GM12873 (cell line): ENCODE measurements around the gene PILRA.

Experiments used
- TF ChIP-seq, protein P1 (sequence below): IDR thresholded peaks from 2 replicates; pipeline ENCODE4 v1.5.1; 2012; ENCODE audit warnings: low read depth, mild to moderate bottlenecking, moderate library complexity, low read length, control low read depth; ENCODE audit not compliant: insufficient read depth; ENCODE audit errors: missing control alignments

Gene PILRA

GRCh38 chr7:100434297-100435144 is 61.2 kb downstream of the PILRA start:
- TF ChIP-seq, protein P1, sequence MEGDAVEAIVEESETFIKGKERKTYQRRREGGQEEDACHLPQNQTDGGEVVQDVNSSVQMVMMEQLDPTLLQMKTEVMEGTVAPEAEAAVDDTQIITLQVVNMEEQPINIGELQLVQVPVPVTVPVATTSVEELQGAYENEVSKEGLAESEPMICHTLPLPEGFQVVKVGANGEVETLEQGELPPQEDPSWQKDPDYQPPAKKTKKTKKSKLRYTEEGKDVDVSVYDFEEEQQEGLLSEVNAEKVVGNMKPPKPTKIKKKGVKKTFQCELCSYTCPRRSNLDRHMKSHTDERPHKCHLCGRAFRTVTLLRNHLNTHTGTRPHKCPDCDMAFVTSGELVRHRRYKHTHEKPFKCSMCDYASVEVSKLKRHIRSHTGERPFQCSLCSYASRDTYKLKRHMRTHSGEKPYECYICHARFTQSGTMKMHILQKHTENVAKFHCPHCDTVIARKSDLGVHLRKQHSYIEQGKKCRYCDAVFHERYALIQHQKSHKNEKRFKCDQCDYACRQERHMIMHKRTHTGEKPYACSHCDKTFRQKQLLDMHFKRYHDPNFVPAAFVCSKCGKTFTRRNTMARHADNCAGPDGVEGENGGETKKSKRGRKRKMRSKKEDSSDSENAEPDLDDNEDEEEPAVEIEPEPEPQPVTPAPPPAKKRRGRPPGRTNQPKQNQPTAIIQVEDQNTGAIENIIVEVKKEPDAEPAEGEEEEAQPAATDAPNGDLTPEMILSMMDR, result no peak

GRCh38 chr7:100435401-100436304 is 62.4 kb downstream of the PILRA start:
- TF ChIP-seq, protein P1, result no peak

DNA sequence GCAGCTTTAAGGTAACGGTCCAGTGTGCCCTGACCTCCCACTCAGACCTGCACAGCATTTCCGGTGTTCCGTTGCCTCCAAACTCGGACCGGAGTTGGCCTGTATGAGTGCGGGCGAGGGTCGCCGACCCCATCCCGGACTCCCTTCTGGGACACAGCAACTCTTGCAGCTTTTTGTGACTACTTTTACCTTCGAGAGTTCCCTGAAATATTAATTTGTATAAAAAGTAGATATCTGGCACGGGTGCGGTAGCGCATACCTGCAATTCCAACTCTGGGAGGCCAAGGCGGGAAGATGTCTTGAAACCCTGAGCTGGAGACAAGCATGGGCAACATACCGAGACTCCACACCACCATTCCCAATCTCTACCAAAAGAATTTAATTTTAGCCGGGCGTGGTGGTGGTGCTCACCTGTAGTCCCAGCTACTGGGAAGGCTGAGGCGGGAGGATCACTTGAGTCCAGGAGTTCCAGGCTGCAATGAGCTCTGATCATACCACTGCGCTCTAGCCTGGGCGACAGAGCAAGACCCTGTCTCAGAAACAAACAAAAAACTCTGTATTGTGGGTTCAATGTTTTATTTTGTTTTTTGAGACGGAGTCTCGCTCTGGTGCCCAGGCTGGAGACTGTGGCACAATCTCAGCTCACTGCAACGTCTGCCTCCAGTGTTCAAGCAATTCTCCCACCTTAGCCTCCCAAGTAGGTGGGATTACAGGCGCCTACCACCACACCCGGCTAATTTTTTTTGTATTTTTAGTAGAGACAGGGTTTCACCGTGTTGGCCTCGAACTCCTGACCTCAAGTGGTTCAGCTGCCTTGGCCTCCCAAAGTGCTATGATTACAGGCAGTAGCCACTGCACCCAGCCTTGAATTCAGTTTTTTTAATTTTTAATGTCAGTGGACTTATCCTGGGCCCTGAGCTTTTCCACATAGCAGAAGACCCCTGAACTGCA is 64.1 kb downstream of the PILRA start:
- TF ChIP-seq, protein P1, result no peak

GRCh38 chr7:100438172-100438571 is 64.9 kb downstream of the PILRA start:
- TF ChIP-seq, protein P1, result no peak

DNA sequence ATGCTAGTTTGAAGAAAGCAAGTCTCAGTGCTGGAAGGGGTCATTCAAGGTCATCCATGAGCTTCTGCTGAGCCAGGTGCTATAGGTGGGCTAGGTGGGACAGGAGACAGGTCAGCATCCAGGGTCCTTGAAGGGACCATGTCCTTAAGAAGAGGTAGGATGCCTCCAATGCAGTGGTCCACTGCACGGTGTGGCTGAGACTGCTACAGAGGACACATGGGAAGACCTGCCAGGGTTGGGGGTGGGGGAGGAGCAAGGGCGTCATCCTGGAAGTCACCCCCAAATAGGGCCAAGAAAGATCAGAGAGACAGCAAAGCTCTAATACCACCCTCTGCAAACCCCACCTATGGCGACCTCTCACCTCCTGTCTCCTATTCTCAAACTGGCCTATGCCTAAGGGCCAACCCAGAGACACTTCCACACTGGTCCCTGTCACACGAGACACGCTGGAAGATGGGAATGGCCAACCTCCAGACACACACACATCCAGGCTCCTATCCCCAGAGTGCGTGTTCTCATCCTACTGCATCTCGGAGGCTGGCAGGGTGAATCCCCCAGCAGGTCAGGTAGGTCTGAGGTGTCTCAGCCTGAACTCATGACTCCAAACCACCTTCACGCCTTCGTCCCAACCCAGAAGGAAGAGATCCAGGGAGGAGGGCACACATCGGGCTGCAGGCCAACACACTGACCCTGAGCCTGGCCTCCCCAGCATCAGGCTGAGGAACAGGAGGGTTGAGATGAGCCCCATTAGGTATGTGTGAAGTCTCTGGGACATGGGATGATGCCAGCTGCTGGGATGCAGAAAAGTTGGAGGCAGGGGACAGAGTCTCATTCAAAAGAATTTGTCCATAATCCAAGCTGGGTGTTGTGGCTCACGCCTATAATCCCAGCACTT is 68.6 kb downstream of the PILRA start:
- TF ChIP-seq, protein P1, result no peak

DNA sequence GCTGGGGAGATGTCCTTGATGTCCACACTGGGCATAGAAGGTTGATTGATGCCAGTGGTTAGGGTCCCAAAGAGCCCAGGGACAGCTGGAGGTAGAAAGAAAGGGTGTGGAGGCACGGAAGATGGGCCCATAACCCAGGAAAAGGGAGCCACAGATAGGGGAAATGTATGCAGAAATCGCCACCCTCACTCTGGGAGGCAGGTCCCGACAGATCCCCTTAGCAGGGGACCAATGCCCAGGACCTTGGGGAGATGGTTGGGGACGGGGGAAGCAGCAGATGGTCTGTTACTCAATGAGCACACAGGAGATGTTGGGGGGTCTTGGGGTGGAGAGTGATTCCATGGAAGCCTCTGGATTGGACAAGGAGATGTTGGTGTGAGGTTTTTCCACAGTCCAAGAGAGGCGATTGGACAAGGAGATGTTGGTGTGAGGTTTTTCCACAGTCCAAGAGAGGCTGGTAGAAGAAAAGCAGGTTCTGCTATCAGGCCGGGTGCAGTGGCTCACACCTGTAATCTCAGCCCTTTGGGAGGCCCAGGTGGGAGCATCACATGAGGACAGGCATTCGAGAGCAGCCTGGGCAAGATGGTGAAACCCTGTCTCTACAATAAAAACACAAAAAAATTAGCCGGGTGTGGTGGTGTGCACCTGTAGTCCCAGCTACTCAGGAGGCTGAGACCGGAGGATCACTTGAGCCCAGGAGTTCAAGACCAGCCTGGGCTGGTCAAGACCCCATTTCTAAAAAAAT is 70.0 kb downstream of the PILRA start:
- TF ChIP-seq, protein P1, result no peak
